Vagina (tissue), 2 donors: ENCODE results near the gene CD93.

Experiments
- POLR2A ChIP-seq, 2 donors: fragments of 450-650 bp; IDR thresholded peaks; one replicate each; pipeline ENCODE4 v1.6.1; 2017; ENCODE audit warnings: antibody characterized with exemption in 2 of 2, mild to moderate bottlenecking in 2 of 2, moderate library complexity in 2 of 2
- TF ChIP-seq, protein P1 (sequence below), 3 experiments: fragments of 450-650 bp in 2 of 3; fragments of 200-600 bp in 1 of 3; sonication (generic) in 1 of 3; IDR thresholded peaks; one replicate each; pipeline ENCODE4 v1.5.1; 2017 to 2019; ENCODE audit warnings: antibody characterized with exemption in 3 of 3, mild to moderate bottlenecking in 2 of 3, moderate library complexity in 2 of 3

- TF ChIP-seq, protein P1, sequence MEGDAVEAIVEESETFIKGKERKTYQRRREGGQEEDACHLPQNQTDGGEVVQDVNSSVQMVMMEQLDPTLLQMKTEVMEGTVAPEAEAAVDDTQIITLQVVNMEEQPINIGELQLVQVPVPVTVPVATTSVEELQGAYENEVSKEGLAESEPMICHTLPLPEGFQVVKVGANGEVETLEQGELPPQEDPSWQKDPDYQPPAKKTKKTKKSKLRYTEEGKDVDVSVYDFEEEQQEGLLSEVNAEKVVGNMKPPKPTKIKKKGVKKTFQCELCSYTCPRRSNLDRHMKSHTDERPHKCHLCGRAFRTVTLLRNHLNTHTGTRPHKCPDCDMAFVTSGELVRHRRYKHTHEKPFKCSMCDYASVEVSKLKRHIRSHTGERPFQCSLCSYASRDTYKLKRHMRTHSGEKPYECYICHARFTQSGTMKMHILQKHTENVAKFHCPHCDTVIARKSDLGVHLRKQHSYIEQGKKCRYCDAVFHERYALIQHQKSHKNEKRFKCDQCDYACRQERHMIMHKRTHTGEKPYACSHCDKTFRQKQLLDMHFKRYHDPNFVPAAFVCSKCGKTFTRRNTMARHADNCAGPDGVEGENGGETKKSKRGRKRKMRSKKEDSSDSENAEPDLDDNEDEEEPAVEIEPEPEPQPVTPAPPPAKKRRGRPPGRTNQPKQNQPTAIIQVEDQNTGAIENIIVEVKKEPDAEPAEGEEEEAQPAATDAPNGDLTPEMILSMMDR (IDR thresholded peaks at IDR 0.05): no peak
- no peak for TF ChIP-seq POLR2A (IDR thresholded peaks at IDR 0.05)
These were observed 26.3 kb downstream of the CD93 start for GRCh38 chr20:23059846-23060245.
